ENCODE results near the gene FAM168A. TPM values are rescaled to one million over a fixed set of nuclear protein-coding genes. Genes with fewer than 3 reads are reported as not detected.

The FAM168A gene
- total RNA-seq, 1 experiment from 2014 or later: 62.8 TPM

DNA sequence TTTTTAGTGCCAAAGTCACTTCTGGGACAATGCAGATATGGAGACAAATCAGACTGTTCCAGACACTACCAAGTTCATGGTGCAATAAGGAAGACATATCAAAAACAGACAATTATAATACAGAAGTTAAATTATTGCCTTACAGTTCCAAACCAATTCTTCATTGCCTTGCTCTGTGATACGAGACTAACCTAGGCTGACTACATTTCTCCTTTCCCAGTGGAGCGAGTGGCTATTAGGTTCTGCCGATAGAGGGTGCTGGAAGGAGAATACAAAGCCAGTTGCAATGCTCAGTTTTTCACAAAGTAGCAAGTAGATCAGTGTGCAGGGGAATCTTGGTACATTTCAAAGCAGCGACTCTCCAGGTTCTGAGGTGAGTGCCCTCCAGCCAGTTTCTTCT is 67.8 kb downstream of the FAM168A start:
- POLR2A ChIA-PET: no interaction called here
- CTCF ChIA-PET: no interaction called here
- in situ Hi-C loops (cut with HindIII; ENCODE audit: low pct_unique_long_range_greater_than_20kb, low sequenced_read_pairs): no loop called here
- Histone ChIP-seq H3K36me3 (ENCODE audit: control insufficient read depth, insufficient read depth, low read length) (no peaks in the 10 kb centered on the region), H3K9me3 (ENCODE audit: control insufficient read depth, insufficient read depth, low read depth, low read length) (no peaks in the 10 kb centered on the region), H3K27me3 (ENCODE audit: control insufficient read depth, insufficient read depth, low read length) (no peaks in the 10 kb centered on the region), H3K4me3 (ENCODE audit: low read depth in 2 of 2, low read length in 2 of 2) (no peak overlapping the region), H3K4me1 (ENCODE audit: control insufficient read depth, insufficient read depth, low read length) (peaks cover 10% of the 10 kb centered on the region), H3K27ac (ENCODE audit: low read length) (no peak overlapping the region)
- TF ChIP-seq TCF7L2 (IDR thresholded peaks at IDR 0.05; ENCODE audit: low read depth, low read length): no peak
- TF ChIP-seq, protein P1, sequence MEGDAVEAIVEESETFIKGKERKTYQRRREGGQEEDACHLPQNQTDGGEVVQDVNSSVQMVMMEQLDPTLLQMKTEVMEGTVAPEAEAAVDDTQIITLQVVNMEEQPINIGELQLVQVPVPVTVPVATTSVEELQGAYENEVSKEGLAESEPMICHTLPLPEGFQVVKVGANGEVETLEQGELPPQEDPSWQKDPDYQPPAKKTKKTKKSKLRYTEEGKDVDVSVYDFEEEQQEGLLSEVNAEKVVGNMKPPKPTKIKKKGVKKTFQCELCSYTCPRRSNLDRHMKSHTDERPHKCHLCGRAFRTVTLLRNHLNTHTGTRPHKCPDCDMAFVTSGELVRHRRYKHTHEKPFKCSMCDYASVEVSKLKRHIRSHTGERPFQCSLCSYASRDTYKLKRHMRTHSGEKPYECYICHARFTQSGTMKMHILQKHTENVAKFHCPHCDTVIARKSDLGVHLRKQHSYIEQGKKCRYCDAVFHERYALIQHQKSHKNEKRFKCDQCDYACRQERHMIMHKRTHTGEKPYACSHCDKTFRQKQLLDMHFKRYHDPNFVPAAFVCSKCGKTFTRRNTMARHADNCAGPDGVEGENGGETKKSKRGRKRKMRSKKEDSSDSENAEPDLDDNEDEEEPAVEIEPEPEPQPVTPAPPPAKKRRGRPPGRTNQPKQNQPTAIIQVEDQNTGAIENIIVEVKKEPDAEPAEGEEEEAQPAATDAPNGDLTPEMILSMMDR (IDR thresholded peaks at IDR 0.05): peak; percentile 73
- ATAC-seq: peak; percentile 62; the same call in 1 of the 2 replicates
- DNase-seq (ENCODE audit: low read depth, low spot score): no peak
- intact Hi-C loops (cut with micrococcal nuclease; ENCODE audit: unreplicated experiment): no loop called here
- no TSS peak for BruUV-seq (replicated peaks)

DNA sequence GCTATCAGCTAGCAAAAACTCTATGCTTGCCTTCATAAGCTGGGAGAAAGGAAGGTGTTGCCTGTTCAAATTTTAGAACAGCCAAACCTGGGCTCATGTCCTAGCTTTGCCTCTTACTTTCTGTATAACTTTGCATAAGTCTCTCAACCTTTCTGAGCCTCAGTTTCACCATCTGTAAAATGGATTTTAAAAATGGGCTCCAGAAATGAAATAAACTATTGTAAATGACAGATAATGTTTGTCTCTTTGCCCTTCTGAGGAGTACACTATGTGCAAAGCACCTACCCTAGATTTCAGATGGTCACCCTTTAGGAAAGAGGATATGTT is 68.7 kb downstream of the FAM168A start:
- ChIA-PET CTCF (interaction anchor here (0.8 to 1.5 kb wide), 2 partner anchors 132 to 153 kb away, joined by 6 read pairs; no protein-coding TSS in a partner anchor), POLR2A (interaction anchor here (0.9 kb wide), 1 partner anchor 119 kb away, joined by 3 read pairs; no protein-coding TSS in a partner anchor)
- no peaks in the 10 kb centered on the region for H3K27me3 ChIP-seq (ENCODE audit: control insufficient read depth, insufficient read depth, low read length)
- intact Hi-C loops (cut with micrococcal nuclease; ENCODE audit: unreplicated experiment): no loop called here
- H3K9me3 ChIP-seq (ENCODE audit: control insufficient read depth, insufficient read depth, low read depth, low read length): no peaks in the 10 kb centered on the region
- H3K27ac ChIP-seq (ENCODE audit: low read length): no peak overlapping the region
- in situ Hi-C loops (cut with HindIII; ENCODE audit: low pct_unique_long_range_greater_than_20kb, low sequenced_read_pairs): no loop called here
- TF ChIP-seq SIN3A (IDR thresholded peaks at IDR 0.05; ENCODE audit: borderline replicate concordance, insufficient read depth, low read depth, low read length) (no peak), TCF7L2 (IDR thresholded peaks at IDR 0.05; ENCODE audit: low read depth, low read length) (no peak), POLR2AphosphoS5 (IDR thresholded peaks at IDR 0.05; ENCODE audit: low read depth, low read length) (no peak)
- TF ChIP-seq, protein P2, sequence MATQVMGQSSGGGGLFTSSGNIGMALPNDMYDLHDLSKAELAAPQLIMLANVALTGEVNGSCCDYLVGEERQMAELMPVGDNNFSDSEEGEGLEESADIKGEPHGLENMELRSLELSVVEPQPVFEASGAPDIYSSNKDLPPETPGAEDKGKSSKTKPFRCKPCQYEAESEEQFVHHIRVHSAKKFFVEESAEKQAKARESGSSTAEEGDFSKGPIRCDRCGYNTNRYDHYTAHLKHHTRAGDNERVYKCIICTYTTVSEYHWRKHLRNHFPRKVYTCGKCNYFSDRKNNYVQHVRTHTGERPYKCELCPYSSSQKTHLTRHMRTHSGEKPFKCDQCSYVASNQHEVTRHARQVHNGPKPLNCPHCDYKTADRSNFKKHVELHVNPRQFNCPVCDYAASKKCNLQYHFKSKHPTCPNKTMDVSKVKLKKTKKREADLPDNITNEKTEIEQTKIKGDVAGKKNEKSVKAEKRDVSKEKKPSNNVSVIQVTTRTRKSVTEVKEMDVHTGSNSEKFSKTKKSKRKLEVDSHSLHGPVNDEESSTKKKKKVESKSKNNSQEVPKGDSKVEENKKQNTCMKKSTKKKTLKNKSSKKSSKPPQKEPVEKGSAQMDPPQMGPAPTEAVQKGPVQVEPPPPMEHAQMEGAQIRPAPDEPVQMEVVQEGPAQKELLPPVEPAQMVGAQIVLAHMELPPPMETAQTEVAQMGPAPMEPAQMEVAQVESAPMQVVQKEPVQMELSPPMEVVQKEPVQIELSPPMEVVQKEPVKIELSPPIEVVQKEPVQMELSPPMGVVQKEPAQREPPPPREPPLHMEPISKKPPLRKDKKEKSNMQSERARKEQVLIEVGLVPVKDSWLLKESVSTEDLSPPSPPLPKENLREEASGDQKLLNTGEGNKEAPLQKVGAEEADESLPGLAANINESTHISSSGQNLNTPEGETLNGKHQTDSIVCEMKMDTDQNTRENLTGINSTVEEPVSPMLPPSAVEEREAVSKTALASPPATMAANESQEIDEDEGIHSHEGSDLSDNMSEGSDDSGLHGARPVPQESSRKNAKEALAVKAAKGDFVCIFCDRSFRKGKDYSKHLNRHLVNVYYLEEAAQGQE (IDR thresholded peaks at IDR 0.05; ENCODE audit: insufficient read depth in 1 of 2, low read depth in 2 of 2, low read length in 1 of 2): no peak
- TF ChIP-seq, protein P1 (IDR thresholded peaks at IDR 0.05): no peak
- no peak overlapping the region for H3K4me3 ChIP-seq (ENCODE audit: low read depth in 2 of 2, low read length in 2 of 2)
- peaks cover 10% of the 10 kb centered on the region for H3K4me1 ChIP-seq (ENCODE audit: control insufficient read depth, insufficient read depth, low read length)
- ATAC-seq: no peak
- DNase-seq (ENCODE audit: low read depth, low spot score): no peak
- no peaks in the 10 kb centered on the region for H3K36me3 ChIP-seq (ENCODE audit: control insufficient read depth, insufficient read depth, low read length)
- no TSS peak for BruUV-seq (replicated peaks)
